A673 (cell line): ENCODE measurements around the gene LRP1B. TPM values are rescaled to one million over a fixed set of nuclear protein-coding genes. Genes with fewer than 3 reads are reported as not detected.

Experiments
- BruUV-seq: library from RNA; stranded (reverse); fragments of 400-500 nt; replicated peaks from 2 replicates; lab custom pipeline; 2021; lab: Mats Ljungman, UMichigan
- CTCF ChIA-PET: fragments of 300-600 bp; sonication (Branson Sonifier 250); formaldehyde crosslinking; loops from one replicate; lab custom pipeline; 2022; ENCODE audit warnings: antibody characterized with exemption; lab: Charles Lee
- POLR2A ChIA-PET: fragments of 300-600 bp; sonication (Branson Sonifier 250); formaldehyde crosslinking; loops from one replicate; lab custom pipeline; 2022; ENCODE audit warnings: antibody characterized with exemption; ENCODE audit not compliant: low non-redundant PET; lab: Charles Lee
- DNase-seq: peaks from one replicate; pipeline ENCODE4 v3.0.0-alpha.2; 2015; ENCODE audit warnings: low spot score
- H3K27ac ChIP-seq: fragments of 200-600 bp; sonication (generic); 2 replicates; pipeline ENCODE4 v1.5.1; 2016; ENCODE audit warnings: mixed run types, low read depth, mild to moderate bottlenecking, mixed read lengths, antibody characterized with exemption, low read length; ENCODE audit not compliant: poor library complexity, severe bottlenecking
- H3K27me3 ChIP-seq: fragments of 200-600 bp; sonication (generic); replicated peaks from 2 replicates; pipeline ENCODE4 v1.6.1; 2017; ENCODE audit warnings: mixed run types, low read depth, mild to moderate bottlenecking, mixed read lengths, antibody characterized with exemption, low read length; ENCODE audit not compliant: insufficient read depth, poor library complexity
- H3K36me3 ChIP-seq: fragments of 200-600 bp; sonication (generic); 2 replicates; pipeline ENCODE4 v1.6.1; 2016; ENCODE audit warnings: mixed run types, mild to moderate bottlenecking, mixed read lengths, antibody characterized with exemption, low read length; ENCODE audit not compliant: insufficient read depth, poor library complexity, severe bottlenecking
- H3K4me1 ChIP-seq: fragments of 200-600 bp; sonication (generic); 2 replicates; pipeline ENCODE4 v1.6.1; 2017; ENCODE audit warnings: mixed run types, mild to moderate bottlenecking, mixed read lengths, antibody characterized with exemption, low read length; ENCODE audit not compliant: insufficient read depth, poor library complexity, severe bottlenecking
- H3K4me3 ChIP-seq: fragments of 200-600 bp; sonication (generic); 2 replicates; pipeline ENCODE4 v1.5.1; 2016; ENCODE audit warnings: low read depth, mixed run types, mild to moderate bottlenecking, mixed read lengths, low read length; ENCODE audit not compliant: poor library complexity, severe bottlenecking
- H3K9me3 ChIP-seq: fragments of 200-600 bp; sonication (generic); 2 replicates; pipeline ENCODE4 v1.6.1; 2016; ENCODE audit warnings: mixed run types, low read depth, mild to moderate bottlenecking, mixed read lengths, antibody characterized with exemption, low read length; ENCODE audit not compliant: poor library complexity, severe bottlenecking
- CTCF ChIP-seq: fragments of 300-800, 200-600 bp; sonication (generic); conservative IDR thresholded peaks from 2 replicates; pipeline ENCODE4 v1.5.1; 2017; ENCODE audit warnings: low read depth, mild to moderate bottlenecking, antibody characterized with exemption, low read length, moderate library complexity, mixed read lengths
- EZH2 ChIP-seq: fragments of 200-600 bp; sonication (generic); IDR thresholded peaks from 2 replicates; pipeline ENCODE4 v1.6.1; 2017; ENCODE audit warnings: borderline replicate concordance, low read depth, mild to moderate bottlenecking, mixed read lengths, antibody characterized with exemption, low read length; ENCODE audit not compliant: poor library complexity, severe bottlenecking
- intact Hi-C: fragments of 100-400 bp; cut with micrococcal nuclease; formaldehyde crosslinking; loops from one replicate; pipeline ENCODE4 v1.10.0; 2022; ENCODE audit not compliant: unreplicated experiment
- total RNA-seq: library from RNA; stranded (reverse); gene quantifications from 2 replicates; pipeline ENCODE4 v1.2.3, GENCODE V29; 2021

Gene LRP1B
- total RNA-seq, 1 experiment from 2014 or later: 9.9 TPM

- H3K9me3 ChIP-seq: no peaks in the 10 kb centered on the region
- H3K4me3 ChIP-seq: no peak overlapping the region
- intact Hi-C loops: no loop called here
- no peak overlapping the region for H3K27ac ChIP-seq
- H3K36me3 ChIP-seq: no peaks in the 10 kb centered on the region
- DNase-seq: no peak
- peaks cover 5% of the 10 kb centered on the region for H3K4me1 ChIP-seq
- no peak for TF ChIP-seq CTCF
- no peak for TF ChIP-seq EZH2
- ChIA-PET POLR2A (no interaction called here), CTCF (no interaction called here)
- no TSS peak for BruUV-seq
- no peaks in the 10 kb centered on the region for H3K27me3 ChIP-seq
Measured at GRCh38 chr2:140701726-140702125, 1429.1 kb downstream of the LRP1B start.

GRCh38 chr2:140698636-140699035, 1432.2 kb downstream of the LRP1B start:
- no peak for DNase-seq
- H3K27me3 ChIP-seq: no peaks in the 10 kb centered on the region
- no TSS peak for BruUV-seq
- intact Hi-C loops: no loop called here
- ChIA-PET POLR2A (no interaction called here), CTCF (no interaction called here)
- H3K36me3 ChIP-seq: no peaks in the 10 kb centered on the region
- peaks cover 1% of the 10 kb centered on the region for H3K4me1 ChIP-seq
- H3K9me3 ChIP-seq: no peaks in the 10 kb centered on the region
- TF ChIP-seq EZH2 (no peak), CTCF (no peak)
- H3K4me3 ChIP-seq: no peak overlapping the region
- no peak overlapping the region for H3K27ac ChIP-seq

DNA sequence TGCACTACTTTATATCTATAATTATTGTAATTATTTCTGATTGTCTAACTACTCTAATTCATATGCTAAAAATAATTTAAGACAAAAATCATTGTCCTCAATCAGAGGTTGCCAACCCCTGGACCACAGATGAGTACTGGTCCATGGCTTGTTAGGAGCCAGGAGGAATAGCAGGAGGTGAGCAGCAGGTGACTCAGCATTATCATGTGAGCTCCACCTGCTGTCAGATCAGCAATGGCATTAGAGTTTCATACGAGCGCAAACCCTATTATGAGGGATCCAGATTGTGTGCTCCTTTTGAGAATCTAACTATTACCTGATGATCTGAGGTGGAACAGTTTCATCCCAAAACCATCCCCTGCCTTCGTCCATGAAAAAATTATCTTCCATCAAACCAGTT, 1434.4 kb downstream of the LRP1B start:
- Histone ChIP-seq H3K27me3 (no peaks in the 10 kb centered on the region), H3K9me3 (no peaks in the 10 kb centered on the region), H3K4me1 (no peaks in the 10 kb centered on the region), H3K4me3 (no peak overlapping the region), H3K27ac (no peak overlapping the region), H3K36me3 (no peaks in the 10 kb centered on the region)
- no TSS peak for BruUV-seq
- DNase-seq: no peak
- TF ChIP-seq CTCF (no peak), EZH2 (no peak)
- ChIA-PET CTCF (no interaction called here), POLR2A (no interaction called here)
- intact Hi-C loops: no loop called here
